Activated T-cell treated with anti-CD3 and anti-CD28 coated beads for 1 hour (primary cell): ENCODE results near the gene TUBG2.

Experiments used
- DNase-seq: peaks from one replicate; pipeline ENCODE4 v3.0.0-alpha.2; 2020; ENCODE audit warnings: low read depth

Gene TUBG2

GRCh38 chr17:42698736-42699414 lies 39.8 kb downstream of the TUBG2 start:
- DNase-seq = no peak

GRCh38 chr17:42699415-42699740 lies 40.3 kb downstream of the TUBG2 start:
- no peak for DNase-seq

GRCh38 chr17:42700586-42701289 lies 41.7 kb downstream of the TUBG2 start:
- no peak for DNase-seq

DNA sequence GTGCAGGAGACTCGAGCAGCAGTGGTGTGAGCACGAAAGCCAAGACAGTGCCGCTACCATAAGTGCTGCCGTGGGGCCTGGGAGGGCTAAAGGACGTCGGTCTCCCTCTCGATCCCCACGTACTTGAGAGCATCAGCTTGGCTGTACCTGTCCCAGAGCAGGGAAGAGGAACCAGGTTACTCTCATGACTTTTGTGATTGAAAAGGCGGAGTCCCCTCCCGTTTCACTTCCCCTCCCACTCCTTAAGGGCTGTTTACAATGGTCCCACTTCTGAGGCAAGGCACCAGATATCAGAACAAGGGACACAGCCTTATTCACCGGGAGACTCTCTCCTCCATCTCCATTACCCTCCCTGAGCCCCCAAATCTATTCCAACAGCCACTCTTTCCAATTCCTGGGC lies 43.4 kb downstream of the TUBG2 start:
- DNase-seq = no peak

- no peak for DNase-seq
These were observed 45.4 kb downstream of the TUBG2 start for GRCh38 chr17:42704490-42704836.

GRCh38 chr17:42704837-42705494 lies 45.9 kb downstream of the TUBG2 start:
- no peak for DNase-seq

DNA sequence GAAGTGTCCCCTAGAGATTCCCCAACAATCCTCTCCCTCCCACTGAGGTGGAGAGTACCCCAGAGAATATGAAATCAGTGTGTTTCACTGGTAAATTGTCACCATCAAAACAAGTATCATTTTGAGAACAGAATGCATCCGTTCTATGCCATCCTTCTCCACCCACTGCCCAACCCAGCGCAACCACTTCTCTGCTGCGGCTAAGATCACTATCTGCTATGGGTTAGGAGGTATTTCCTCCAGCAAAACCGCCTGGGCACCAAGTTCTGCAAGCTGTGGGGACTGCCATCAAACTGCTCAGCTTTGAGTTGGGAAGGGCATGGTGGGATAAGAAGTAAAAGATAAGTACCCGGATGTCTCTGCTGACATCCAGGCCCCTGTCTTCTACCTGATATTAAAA lies 47.6 kb downstream of the TUBG2 start:
- peak; percentile 20 for DNase-seq

DNA sequence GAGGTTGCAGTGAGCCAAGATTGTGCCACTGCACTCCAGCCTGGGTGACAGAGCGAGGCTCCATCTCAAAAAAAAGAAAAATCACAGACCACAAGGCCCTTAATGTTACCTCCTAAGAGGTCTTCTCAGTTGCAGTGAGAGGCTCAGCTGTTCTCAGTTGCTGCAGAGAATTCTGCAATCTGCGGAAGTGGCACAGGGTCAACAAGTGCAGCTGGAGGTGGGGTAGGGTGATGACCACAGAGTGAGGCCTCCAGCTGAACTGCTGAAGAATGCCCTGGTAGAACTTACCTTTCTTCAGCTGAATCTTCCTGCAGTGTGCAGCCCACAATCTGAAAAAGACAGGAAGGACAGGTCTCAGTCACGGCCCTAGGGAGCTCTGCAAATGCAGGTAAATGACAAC lies 49.5 kb downstream of the TUBG2 start:
- no peak for DNase-seq

- no peak for DNase-seq
These were observed 50.5 kb downstream of the TUBG2 start for GRCh38 chr17:42709561-42709960.
